Neural progenitor cell (in vitro differentiated cells): ENCODE results near the gene COL4A3. TPM values are rescaled to one million over a fixed set of nuclear protein-coding genes. Genes with fewer than 3 reads are reported as not detected.

ENCODE experiments used
- DNase-seq: peaks from one replicate; pipeline ENCODE4 v3.0.0-alpha.2; 2016; ENCODE audit warnings: low spot score
- H2AFZ ChIP-seq: fragments of 200-600 bp; sonication (generic); replicated peaks from 2 replicates; pipeline ENCODE4 v1.6.1; 2016; ENCODE audit warnings: antibody characterized with exemption
- H3F3A ChIP-seq: fragments of 200-600 bp; sonication (generic); 2 replicates; pipeline ENCODE4 v1.6.1; 2016; ENCODE audit warnings: antibody characterized with exemption, low read depth
- H3K27ac ChIP-seq: fragments of 200-600 bp; sonication (generic); 2 replicates; pipeline ENCODE4 v1.5.1; 2016; ENCODE audit warnings: mild to moderate bottlenecking
- H3K27me3 ChIP-seq: fragments of 200-600 bp; sonication (generic); 2 replicates; pipeline ENCODE4 v1.6.1; 2016; ENCODE audit warnings: mild to moderate bottlenecking, moderate library complexity
- H3K36me3 ChIP-seq: fragments of 200-600 bp; sonication (generic); 2 replicates; pipeline ENCODE4 v1.5.1; 2016
- H3K4me1 ChIP-seq: fragments of 200-600 bp; sonication (generic); 2 replicates; pipeline ENCODE4 v1.6.1; 2016; ENCODE audit warnings: mixed run types
- H3K4me2 ChIP-seq: fragments of 200-600 bp; sonication (generic); 2 replicates; pipeline ENCODE4 v1.6.1; 2016
- H3K4me3 ChIP-seq: fragments of 200-600 bp; sonication (generic); 2 replicates; pipeline ENCODE4 v1.5.1; 2016
- H3K79me2 ChIP-seq: fragments of 200-600 bp; sonication (generic); 2 replicates; pipeline ENCODE4 v1.6.1; 2016; ENCODE audit warnings: low read depth
- H3K9ac ChIP-seq: fragments of 200-600 bp; sonication (generic); 2 replicates; pipeline ENCODE4 v1.6.1; 2016
- H3K9me3 ChIP-seq: fragments of 200-600 bp; sonication (generic); 2 replicates; pipeline ENCODE4 v1.5.1; 2016; ENCODE audit warnings: low read depth
- H4K20me1 ChIP-seq: fragments of 200-600 bp; sonication (generic); 2 replicates; pipeline ENCODE4 v1.6.1; 2016; ENCODE audit warnings: low read depth
- H3K27ac Mint-ChIP-seq: 3 replicates; pipeline ENCODE4 v1.8.0; 2021; ENCODE audit warnings: mixed read lengths
- H3K27me3 Mint-ChIP-seq: 2 replicates; pipeline ENCODE4 v1.8.0; 2022; ENCODE audit warnings: low read depth, mild to moderate bottlenecking, inconsistent platforms, moderate library complexity, mixed read lengths; ENCODE audit not compliant: insufficient read depth
- H3K36me3 Mint-ChIP-seq: 3 replicates; pipeline ENCODE4 v1.8.0; 2021; ENCODE audit warnings: mixed read lengths
- H3K4me1 Mint-ChIP-seq: 3 replicates; pipeline ENCODE4 v1.8.0; 2021; ENCODE audit warnings: mixed read lengths
- H3K4me3 Mint-ChIP-seq: 3 replicates; pipeline ENCODE4 v1.8.0; 2021; ENCODE audit warnings: mild to moderate bottlenecking, moderate library complexity, mixed read lengths
- H3K9me3 Mint-ChIP-seq: 3 replicates; pipeline ENCODE4 v1.8.0; 2020; ENCODE audit warnings: mixed read lengths
- CTCF ChIP-seq: fragments of 200-600 bp; sonication (generic); IDR thresholded peaks from 2 replicates; pipeline ENCODE4 v1.5.1; 2017; ENCODE audit warnings: antibody characterized with exemption, mild to moderate bottlenecking
- EZH2 ChIP-seq: fragments of 200-600 bp; sonication (generic); IDR thresholded peaks from 2 replicates; pipeline ENCODE4 v1.6.1; 2017; ENCODE audit warnings: antibody characterized with exemption, mild to moderate bottlenecking, moderate library complexity
- EZH2phosphoT487 ChIP-seq: fragments of 200-600 bp; sonication (generic); IDR thresholded peaks from 2 replicates; pipeline ENCODE4 v1.6.1; 2017; ENCODE audit warnings: antibody characterized with exemption
- total RNA-seq: library from RNA; depleted of rRNA; stranded (reverse); fragments of >200 nt; gene quantifications from 2 replicates; pipeline ENCODE4 v1.2.3, GENCODE V29; 2015; ENCODE audit warnings: low replicate concordance

COL4A3 gene
- total RNA-seq, 1 donor from 2014 or later, result not detected

- no peak for DNase-seq
- H3K9ac ChIP-seq, result no peak overlapping the region
- Mint-ChIP-seq H3K27me3 (peaks cover 3% of the 10 kb centered on the region), H3K9me3 (no peaks in the 10 kb centered on the region), H3K4me3 (no peak overlapping the region), H3K27ac (no peak overlapping the region), H3K36me3 (no peaks in the 10 kb centered on the region), H3K4me1 (peaks cover 14% of the 10 kb centered on the region)
- H3K9me3 ChIP-seq, result no peaks in the 10 kb centered on the region
- no peaks in the 10 kb centered on the region for H3F3A ChIP-seq
- H2AFZ ChIP-seq, result no peak overlapping the region
- no peak overlapping the region for H3K4me3 ChIP-seq
- TF ChIP-seq CTCF, result no peak
- TF ChIP-seq EZH2phosphoT487, result no peak
- no peak for TF ChIP-seq EZH2
- H3K27ac ChIP-seq, result no peak overlapping the region
- no peak overlapping the region for H3K4me2 ChIP-seq
- no peaks in the 10 kb centered on the region for H3K4me1 ChIP-seq
- H3K27me3 ChIP-seq, result no peaks in the 10 kb centered on the region
- H3K36me3 ChIP-seq, result no peaks in the 10 kb centered on the region
- no peaks in the 10 kb centered on the region for H4K20me1 ChIP-seq
- no peaks in the 10 kb centered on the region for H3K79me2 ChIP-seq
Measured at GRCh38 chr2:227132986-227133385, 31.4 kb upstream of the COL4A3 start.

- peaks cover 3% of the 10 kb centered on the region for H3K27me3 Mint-ChIP-seq
- Histone ChIP-seq H3K4me2 (no peak overlapping the region), H3K9ac (no peak overlapping the region), H2AFZ (no peak overlapping the region), H3K4me3 (no peak overlapping the region), H3K79me2 (no peaks in the 10 kb centered on the region), H3K9me3 (no peaks in the 10 kb centered on the region), H4K20me1 (no peaks in the 10 kb centered on the region), H3K27me3 (no peaks in the 10 kb centered on the region), H3K4me1 (no peaks in the 10 kb centered on the region), H3K27ac (no peak overlapping the region), H3K36me3 (no peaks in the 10 kb centered on the region), H3F3A (no peaks in the 10 kb centered on the region)
- H3K9me3 Mint-ChIP-seq, result no peaks in the 10 kb centered on the region
- no peaks in the 10 kb centered on the region for H3K36me3 Mint-ChIP-seq
- H3K4me1 Mint-ChIP-seq, result peaks cover 14% of the 10 kb centered on the region
- no peak for DNase-seq
- no peak overlapping the region for H3K27ac Mint-ChIP-seq
- no peak overlapping the region for H3K4me3 Mint-ChIP-seq
- TF ChIP-seq CTCF, result no peak
- TF ChIP-seq EZH2phosphoT487, result no peak
Measured at GRCh38 chr2:227134591-227134990, 29.8 kb upstream of the COL4A3 start.

GRCh38 chr2:227141301-227141700, 23.1 kb upstream of the COL4A3 start:
- H3K27me3 ChIP-seq, result no peaks in the 10 kb centered on the region
- no peaks in the 10 kb centered on the region for H3K4me1 ChIP-seq
- H3K9ac ChIP-seq, result no peak overlapping the region
- no peak overlapping the region for H3K4me2 ChIP-seq
- H3K4me3 Mint-ChIP-seq, result no peak overlapping the region
- TF ChIP-seq EZH2 (no peak), EZH2phosphoT487 (no peak), CTCF (no peak)
- no peaks in the 10 kb centered on the region for H3K27me3 Mint-ChIP-seq
- H3K4me3 ChIP-seq, result no peak overlapping the region
- H2AFZ ChIP-seq, result no peak overlapping the region
- no peaks in the 10 kb centered on the region for H4K20me1 ChIP-seq
- no peak overlapping the region for H3K27ac Mint-ChIP-seq
- no peaks in the 10 kb centered on the region for H3K79me2 ChIP-seq
- H3K27ac ChIP-seq, result no peak overlapping the region
- H3K36me3 Mint-ChIP-seq, result no peaks in the 10 kb centered on the region
- no peaks in the 10 kb centered on the region for H3F3A ChIP-seq
- no peaks in the 10 kb centered on the region for H3K9me3 ChIP-seq
- H3K9me3 Mint-ChIP-seq, result no peaks in the 10 kb centered on the region
- peaks cover 5% of the 10 kb centered on the region for H3K4me1 Mint-ChIP-seq
- DNase-seq, result no peak
- no peaks in the 10 kb centered on the region for H3K36me3 ChIP-seq
